HFF-Myc (cell line): ENCODE measurements around the gene FAM163B.

Experiments
- DNase-seq: peaks from one replicate; pipeline ENCODE4 v3.0.0-alpha.2; 2011; ENCODE audit warnings: low read depth; ENCODE audit errors: extremely low read depth
- H3K4me3 ChIP-seq: replicated peaks from 2 replicates; pipeline ENCODE4 v1.5.1; 2011; ENCODE audit warnings: low read depth, mild to moderate bottlenecking, control low read depth, low read length
- CTCF ChIP-seq: IDR thresholded peaks from 2 replicates; pipeline ENCODE4 v1.5.1; 2012; ENCODE audit warnings: mild to moderate bottlenecking, low read depth, low read length, control low read depth; ENCODE audit errors: missing control alignments

FAM163B gene

GRCh38 chr9:133590231-133590855 lies 18.8 kb downstream of the FAM163B start:
- no peak overlapping the region for H3K4me3 ChIP-seq
- no peak for DNase-seq
- no peak for TF ChIP-seq CTCF

- peak; percentile 77 for TF ChIP-seq CTCF
- no peak for DNase-seq
- no peak overlapping the region for H3K4me3 ChIP-seq
Measured at GRCh38 chr9:133589454-133590227, 19.5 kb downstream of the FAM163B start.

DNA sequence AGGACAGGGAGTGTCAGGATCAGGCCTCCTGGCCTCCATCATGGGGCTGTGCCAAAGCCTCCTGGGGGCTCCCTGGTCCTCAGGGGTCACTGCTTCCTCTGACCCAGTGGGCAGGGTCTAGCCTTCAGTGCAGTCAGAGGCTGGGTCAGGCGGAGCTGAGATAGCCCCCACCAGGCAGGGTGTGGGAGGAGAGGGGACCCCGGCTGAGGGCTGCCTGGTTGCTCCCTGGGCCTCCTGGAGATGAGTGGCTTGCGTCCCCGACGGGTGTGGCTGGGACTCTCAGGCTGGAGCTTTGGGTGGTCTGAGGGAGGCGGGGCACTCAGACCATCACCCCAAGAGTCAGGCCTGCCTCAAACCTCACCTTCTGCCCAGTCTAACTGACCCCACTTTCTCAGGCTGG lies 21.7 kb downstream of the FAM163B start:
- no peak for DNase-seq
- no peak overlapping the region for H3K4me3 ChIP-seq
- no peak for TF ChIP-seq CTCF

DNA sequence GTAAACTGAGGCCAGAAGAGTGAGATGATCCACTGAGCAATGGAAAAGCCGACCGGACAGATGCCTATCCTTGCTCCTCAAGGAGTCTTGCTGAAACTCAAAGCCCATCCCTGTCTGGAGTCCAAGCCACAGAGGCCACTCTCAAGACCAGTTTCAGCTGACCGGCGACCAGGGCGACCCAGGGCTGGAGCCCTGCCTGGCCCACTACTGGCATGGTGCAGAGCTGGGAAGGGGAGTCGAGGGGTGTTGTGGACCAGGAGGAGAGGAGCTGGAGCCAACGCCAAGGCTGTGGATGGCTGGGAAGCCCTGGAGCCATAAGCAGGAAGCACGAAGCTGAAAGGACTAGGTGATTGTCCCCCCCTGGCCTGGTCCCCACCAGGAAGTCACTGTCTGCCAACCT lies 22.1 kb downstream of the FAM163B start:
- no peak overlapping the region for H3K4me3 ChIP-seq
- no peak for DNase-seq

GRCh38 chr9:133585481-133586351 lies 23.5 kb downstream of the FAM163B start:
- H3K4me3 ChIP-seq = no peak overlapping the region
- TF ChIP-seq CTCF = no peak
- DNase-seq = no peak

More for the DNA sequence above, 22.1 kb downstream of the FAM163B start:
- TF ChIP-seq CTCF = no peak

- H3K4me3 ChIP-seq = no peak overlapping the region
- no peak for TF ChIP-seq CTCF
- DNase-seq = no peak
Measured at GRCh38 chr9:133584559-133585476, 24.4 kb downstream of the FAM163B start.
